GM18907 (cell line): ENCODE measurements around the gene DSPP.

ENCODE experiments used
- ATAC-seq: cut with Tn5 transposase; IDR thresholded peaks from one replicate; pipeline ENCODE4 v1.9.1; 2021; ENCODE audit warnings: mild to moderate bottlenecking, moderate library complexity; ENCODE audit not compliant: unreplicated experiment

The DSPP gene

DNA sequence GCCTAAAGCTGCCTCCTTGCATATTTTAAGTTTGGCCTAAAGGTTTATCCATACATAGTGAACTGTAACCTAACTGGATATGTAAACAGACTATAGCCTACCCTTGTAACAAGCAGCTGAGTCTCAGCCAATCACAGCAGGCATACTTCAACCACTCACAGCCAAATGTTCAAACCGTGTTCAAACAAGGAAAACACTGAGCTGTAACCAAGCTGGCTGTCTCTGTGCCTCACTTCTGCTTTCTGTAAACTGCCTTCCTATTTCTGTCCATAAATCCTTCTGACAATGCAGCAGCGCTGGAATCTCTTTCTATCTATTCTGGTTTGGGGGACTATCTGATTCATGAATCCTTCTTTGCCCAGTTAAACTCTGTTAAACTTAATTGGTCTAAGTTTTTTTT, 16.4 kb downstream of the DSPP start:
- peak; percentile 49 for ATAC-seq

DNA sequence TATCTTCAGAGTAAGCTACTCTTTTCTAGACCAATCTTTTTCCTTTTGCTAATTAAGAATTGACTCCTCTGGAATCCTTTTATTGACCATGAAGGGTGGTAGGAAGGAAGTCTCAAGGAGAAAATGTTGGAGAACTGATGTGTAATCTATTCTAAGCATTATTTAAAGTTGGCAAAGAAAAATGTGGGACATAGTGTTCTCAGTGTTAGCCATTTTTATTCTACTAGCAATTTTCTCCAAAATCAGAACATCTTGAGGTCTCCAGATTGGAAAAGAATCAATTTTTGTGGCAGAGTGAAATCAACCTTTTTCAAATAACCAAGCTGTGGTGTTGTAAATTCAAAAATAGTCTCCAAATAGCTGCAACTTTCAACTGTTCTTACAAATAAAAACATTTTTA, 23.3 kb downstream of the DSPP start:
- ATAC-seq, result no peak

DNA sequence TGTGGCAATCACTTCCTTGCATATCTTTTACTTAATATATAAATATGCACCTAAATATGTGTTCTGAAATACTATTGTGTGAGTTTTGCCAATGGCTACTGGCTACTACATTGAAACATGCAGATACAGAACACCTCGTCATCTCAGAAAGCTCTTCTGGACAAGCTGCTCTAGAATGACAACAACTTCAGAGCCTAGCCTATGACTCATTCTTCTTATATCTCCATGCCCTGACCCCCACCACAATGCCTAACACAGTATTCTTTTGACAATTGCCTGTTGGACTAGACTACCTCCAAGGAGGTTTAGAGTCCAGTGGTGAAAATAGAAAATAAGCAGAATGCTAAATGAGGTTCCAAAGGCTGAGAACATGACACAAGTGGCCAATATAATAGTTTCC, 24.1 kb downstream of the DSPP start:
- ATAC-seq, result no peak

- no peak for ATAC-seq
Measured at GRCh38 chr4:87633243-87633642, 24.9 kb downstream of the DSPP start.

- no peak for ATAC-seq
Measured at GRCh38 chr4:87644286-87644685, 36.0 kb downstream of the DSPP start.

DNA sequence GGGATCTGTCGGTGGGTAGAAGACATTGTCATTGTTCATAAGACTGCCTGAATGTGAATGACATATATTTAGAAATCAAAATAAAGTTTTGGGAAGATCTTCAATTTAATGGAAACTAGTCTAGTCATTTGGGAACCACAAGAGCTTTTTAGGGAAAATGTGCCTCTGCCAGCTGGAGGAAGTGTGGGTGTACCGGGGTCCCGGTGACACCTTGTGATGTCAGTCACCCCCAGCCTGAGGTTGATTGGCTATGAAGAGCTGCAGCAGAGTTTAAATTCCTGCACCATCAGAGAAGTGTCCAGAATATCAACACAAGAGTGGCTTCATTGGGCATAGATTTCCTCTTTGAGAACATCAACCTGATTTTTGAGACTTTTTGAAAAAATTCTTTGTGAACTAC, 41.7 kb downstream of the DSPP start, which contains the start of gene DMP1:
Gene DMP1 (plus strand): TSS at position 301 of the 400 bp plus-strand sequence. CDS start 6,213 bp downstream, outside the sequence.
- ATAC-seq, result no peak

GRCh38 chr4:87650938-87651337, 42.6 kb downstream of the DSPP start:
- no peak for ATAC-seq

DNA sequence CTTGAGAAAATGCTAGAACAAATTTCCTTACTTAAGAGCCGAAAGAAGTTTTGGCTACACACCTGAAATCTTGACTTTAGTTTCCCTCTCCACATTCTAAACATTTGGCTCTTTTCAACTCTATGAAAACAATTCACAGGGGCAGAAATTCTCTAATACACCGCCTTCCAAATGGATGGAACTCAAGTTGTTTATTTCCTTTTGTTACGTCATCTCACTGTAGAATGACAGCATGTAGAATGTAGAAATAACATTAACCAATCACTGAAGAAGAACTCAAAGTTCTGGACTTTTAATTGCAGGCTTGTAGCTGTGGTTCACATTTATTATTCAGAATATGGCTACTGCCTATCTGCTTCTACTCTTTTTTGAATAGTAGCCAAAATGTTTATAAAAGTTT, 43.6 kb downstream of the DSPP start:
- no peak for ATAC-seq

- ATAC-seq, result no peak
Measured at GRCh38 chr4:87654487-87655044, 46.2 kb downstream of the DSPP start.

- ATAC-seq, result no peak
Measured at GRCh38 chr4:87657525-87657924, 49.2 kb downstream of the DSPP start.

DNA sequence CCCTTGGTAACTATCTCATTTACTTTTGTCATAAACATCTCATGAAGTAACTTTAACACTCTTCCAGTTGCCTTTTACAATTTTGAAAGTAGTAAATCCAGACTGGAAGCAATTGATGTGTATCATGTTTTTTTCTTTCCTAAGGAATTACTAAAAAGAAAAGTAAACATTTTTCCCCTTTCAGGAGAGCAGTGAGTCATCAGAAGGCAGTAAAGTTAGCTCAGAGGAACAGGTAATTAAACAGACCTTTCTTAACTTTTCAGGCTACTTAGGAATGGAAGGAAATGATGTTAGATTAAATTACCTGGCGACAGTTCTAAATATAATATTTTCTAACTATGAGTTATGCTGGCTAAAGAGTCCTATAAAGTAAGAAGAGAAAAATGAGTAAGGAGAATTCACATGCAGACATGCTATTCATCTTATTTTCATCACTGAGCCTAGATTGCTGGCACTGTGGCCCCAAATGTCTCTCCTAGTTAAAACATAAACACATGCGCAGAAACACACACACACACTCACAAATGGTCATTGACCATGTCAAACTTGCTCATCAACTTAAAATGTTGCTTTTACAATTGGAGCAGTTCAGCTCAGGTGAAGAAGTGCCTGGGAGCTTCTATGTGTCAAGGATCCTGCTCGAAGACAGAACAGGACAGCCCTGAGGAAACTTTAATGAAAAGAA, 51.1 kb downstream of the DSPP start:
- no peak for ATAC-seq

GRCh38 chr4:87662871-87663270, 54.5 kb downstream of the DSPP start:
- ATAC-seq, result no peak
